ENCODE measurements around the gene DLGAP1. TPM values are rescaled to one million over a fixed set of nuclear protein-coding genes. Genes with fewer than 3 reads are reported as not detected.

DLGAP1 gene
- total RNA-seq, 1 donor from 2014 or later, result 18.5 TPM

DNA sequence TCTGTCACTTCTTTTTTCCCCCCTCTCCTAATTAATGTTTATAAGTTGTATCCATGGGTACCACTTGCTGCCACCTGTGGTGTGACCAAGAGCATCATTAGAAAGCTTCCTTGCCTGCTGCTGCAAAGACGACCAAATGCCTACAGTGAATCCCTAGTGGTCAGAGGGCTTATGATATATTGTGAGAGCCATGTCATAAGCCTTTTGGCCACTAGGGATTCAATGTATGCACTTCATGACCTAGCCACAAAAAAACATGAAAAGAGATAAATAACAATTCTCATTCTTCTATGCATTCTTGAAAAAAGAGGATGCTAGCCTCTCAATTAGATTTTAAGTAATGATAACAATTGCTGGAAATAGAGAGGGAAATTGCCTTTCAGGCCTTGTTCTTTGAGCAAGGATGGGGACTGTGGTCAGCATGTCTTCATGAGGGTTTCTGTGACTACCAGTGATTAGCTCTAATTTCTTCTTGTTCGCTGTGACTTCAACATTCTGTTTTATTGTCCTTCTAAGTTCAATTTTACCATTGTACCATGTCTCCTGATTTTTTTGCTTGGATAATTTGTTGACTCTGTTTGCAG lies 569.8 kb downstream of the DLGAP1 start:
- Mint-ChIP-seq H3K27ac (no peak overlapping the region), H3K4me3 (no peak overlapping the region), H3K27me3 (ENCODE audit: insufficient read depth, low read depth) (peaks cover 3% of the 10 kb centered on the region), H3K9me3 (no peaks in the 10 kb centered on the region), H3K36me3 (no peaks in the 10 kb centered on the region), H3K4me1 (peaks cover under 1% of the 10 kb centered on the region)
- TF ChIP-seq EZH2phosphoT487 (IDR thresholded peaks at IDR 0.05), result no peak
- peak; percentile 54 for TF ChIP-seq CTCF (IDR thresholded peaks at IDR 0.05)
- H3K4me2 ChIP-seq, result no peak overlapping the region
- H3K9me3 ChIP-seq (ENCODE audit: low read depth), result no peaks in the 10 kb centered on the region
- DNase-seq (ENCODE audit: low spot score), result peak; percentile 35
- no peak overlapping the region for H3K4me3 ChIP-seq
- H2AFZ ChIP-seq (replicated peaks), result no peak overlapping the region
- no peak overlapping the region for H3K27ac ChIP-seq
- no peaks in the 10 kb centered on the region for H3K79me2 ChIP-seq (ENCODE audit: low read depth)
- no peaks in the 10 kb centered on the region for H3K36me3 ChIP-seq
- peaks cover 8% of the 10 kb centered on the region for H3K4me1 ChIP-seq
- no peak overlapping the region for H3K9ac ChIP-seq
- no peaks in the 10 kb centered on the region for H3F3A ChIP-seq (ENCODE audit: low read depth)
- no peaks in the 10 kb centered on the region for H3K27me3 ChIP-seq
- H4K20me1 ChIP-seq (ENCODE audit: low read depth), result no peaks in the 10 kb centered on the region

DNA sequence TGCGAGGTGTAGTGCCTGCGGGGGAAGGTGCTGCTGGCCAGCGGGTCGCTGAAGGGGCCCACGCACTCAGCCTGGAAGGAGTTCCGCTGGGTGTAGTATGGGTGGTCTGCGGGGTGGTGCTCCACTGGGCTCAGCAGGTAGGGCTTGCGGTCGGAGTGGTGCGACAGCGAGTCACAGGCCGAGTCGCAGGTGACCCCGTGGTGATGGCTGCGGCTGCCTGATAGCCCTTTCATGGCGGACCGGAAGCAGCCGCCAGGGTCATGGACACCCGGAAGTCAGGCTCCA lies 575.3 kb downstream of the DLGAP1 start:
- no peak overlapping the region for H3K9ac ChIP-seq
- H3K4me2 ChIP-seq, result no peak overlapping the region
- peaks cover 3% of the 10 kb centered on the region for H3K4me1 Mint-ChIP-seq
- H3K27ac Mint-ChIP-seq, result no peak overlapping the region
- no peak overlapping the region for H2AFZ ChIP-seq (replicated peaks)
- no peak overlapping the region for H3K27ac ChIP-seq
- H3K9me3 ChIP-seq (ENCODE audit: low read depth), result no peaks in the 10 kb centered on the region
- TF ChIP-seq EZH2 (IDR thresholded peaks at IDR 0.05) (no peak), EZH2phosphoT487 (IDR thresholded peaks at IDR 0.05) (no peak), CTCF (IDR thresholded peaks at IDR 0.05) (no peak)
- no peaks in the 10 kb centered on the region for H3K36me3 ChIP-seq
- H3F3A ChIP-seq (ENCODE audit: low read depth), result no peaks in the 10 kb centered on the region
- H3K4me3 ChIP-seq, result no peak overlapping the region
- DNase-seq (ENCODE audit: low spot score), result no peak
- H3K9me3 Mint-ChIP-seq, result peaks cover 3% of the 10 kb centered on the region
- H3K27me3 Mint-ChIP-seq (ENCODE audit: insufficient read depth, low read depth), result peaks cover 2% of the 10 kb centered on the region
- H3K4me1 ChIP-seq, result peaks cover 22% of the 10 kb centered on the region
- no peaks in the 10 kb centered on the region for H4K20me1 ChIP-seq (ENCODE audit: low read depth)
- H3K79me2 ChIP-seq (ENCODE audit: low read depth), result no peaks in the 10 kb centered on the region
- H3K36me3 Mint-ChIP-seq, result peaks cover 3% of the 10 kb centered on the region
- no peaks in the 10 kb centered on the region for H3K27me3 ChIP-seq
- no peak overlapping the region for H3K4me3 Mint-ChIP-seq

DNA sequence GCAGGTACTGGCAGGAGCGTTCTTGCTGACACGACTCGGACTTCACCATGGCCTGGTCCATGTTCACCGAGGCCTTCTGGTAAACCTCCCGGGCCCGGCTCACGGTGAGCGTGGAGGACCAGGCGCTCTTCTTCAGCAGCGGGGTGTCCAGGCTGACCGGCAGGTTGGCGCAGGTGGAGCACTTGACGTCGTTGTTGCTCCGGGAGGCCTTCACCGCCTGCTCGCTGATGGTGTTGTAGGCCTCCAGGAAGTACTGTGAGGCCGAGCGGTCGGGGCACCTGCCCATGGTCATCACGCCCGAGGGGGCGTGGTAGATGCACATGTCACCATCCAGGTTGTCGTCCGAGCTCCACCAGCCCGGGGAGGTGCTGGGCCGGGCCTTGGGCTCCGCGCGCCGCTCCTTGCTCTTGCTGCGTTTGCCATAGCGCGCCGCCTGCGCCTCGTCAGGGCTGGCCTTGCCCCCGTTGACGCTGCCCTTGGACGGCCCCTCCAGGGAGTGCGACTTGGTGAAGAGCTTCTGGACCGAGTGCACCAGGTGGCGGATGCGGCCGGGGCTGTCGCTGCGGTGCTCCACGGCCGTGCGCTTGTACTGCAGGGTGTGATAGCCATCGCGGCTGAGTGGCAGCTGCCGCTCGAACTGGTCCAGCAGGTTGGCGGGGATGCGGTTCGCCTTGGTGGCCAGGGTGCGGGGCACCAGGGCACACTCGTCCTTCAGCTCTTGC lies 575.8 kb downstream of the DLGAP1 start:
- Histone ChIP-seq H3K4me2 (no peak overlapping the region), H3K9ac (no peak overlapping the region), H4K20me1 (ENCODE audit: low read depth) (no peaks in the 10 kb centered on the region), H2AFZ (replicated peaks) (no peak overlapping the region), H3K36me3 (no peaks in the 10 kb centered on the region), H3K9me3 (ENCODE audit: low read depth) (no peaks in the 10 kb centered on the region), H3K79me2 (ENCODE audit: low read depth) (no peaks in the 10 kb centered on the region), H3K27ac (no peak overlapping the region), H3F3A (ENCODE audit: low read depth) (no peaks in the 10 kb centered on the region), H3K4me1 (peaks cover 27% of the 10 kb centered on the region), H3K4me3 (no peak overlapping the region), H3K27me3 (no peaks in the 10 kb centered on the region)
- H3K4me1 Mint-ChIP-seq, result peaks cover 7% of the 10 kb centered on the region
- TF ChIP-seq EZH2phosphoT487 (IDR thresholded peaks at IDR 0.05), result no peak
- TF ChIP-seq CTCF (IDR thresholded peaks at IDR 0.05), result no peak
- no peak for TF ChIP-seq EZH2 (IDR thresholded peaks at IDR 0.05)
- H3K36me3 Mint-ChIP-seq, result peaks cover 3% of the 10 kb centered on the region
- H3K27ac Mint-ChIP-seq, result no peak overlapping the region
- peaks cover 2% of the 10 kb centered on the region for H3K27me3 Mint-ChIP-seq (ENCODE audit: insufficient read depth, low read depth)
- DNase-seq (ENCODE audit: low spot score), result no peak
- H3K4me3 Mint-ChIP-seq, result no peak overlapping the region
- peaks cover 3% of the 10 kb centered on the region for H3K9me3 Mint-ChIP-seq
